HCT116 (cell line): ENCODE data around the gene ADGRD1. TPM values are rescaled to one million over a fixed set of nuclear protein-coding genes. Genes with fewer than 3 reads are reported as not detected.

Source experiments
- ATAC-seq: fragments of 200-7000 bp; cut with Tn5 transposase; 2 replicates; pipeline ENCODE4 v1.9.1; 2020; ENCODE audit warnings: mild to moderate bottlenecking, moderate library complexity
- BruUV-seq: library from RNA; stranded (reverse); fragments of 400-500 nt; replicated peaks from 2 replicates; lab custom pipeline; 2021; lab: Mats Ljungman, UMichigan
- CTCF ChIA-PET: fragments of 300-600 bp; sonication (Branson Sonifier 250); formaldehyde crosslinking; loops from one replicate; lab custom pipeline; 2021; ENCODE audit warnings: antibody characterized with exemption; lab: Charles Lee
- POLR2A ChIA-PET: fragments of 300-600, 350-600 bp; sonication (Branson Sonifier 250); formaldehyde crosslinking; loops from one replicate; lab custom pipeline; 2021; ENCODE audit warnings: antibody characterized with exemption; lab: Charles Lee
- RAD21 ChIA-PET, 2 experiments: fragments of 300-600 bp; sonication (Branson Sonifier 250); formaldehyde crosslinking; loops; one replicate each; lab custom pipeline; 2023; ENCODE audit warnings: low total read pairs in 2 of 2; ENCODE audit not compliant: uncharacterized antibody in 2 of 2, unreplicated experiment in 2 of 2, low non-redundant PET in 1 of 2; lab: Charles Lee
- DNase-seq: peaks from one replicate; pipeline ENCODE4 v3.0.0-alpha.2; 2010; ENCODE audit warnings: low read depth, low spot score
- H2AFZ ChIP-seq: fragments of 200-600 bp; shearing (Covaris generic), sonication (generic); 2 replicates; pipeline ENCODE4 v1.6.1; 2017; ENCODE audit warnings: low read depth, mixed run types, mixed read lengths, antibody characterized with exemption, low read length; ENCODE audit not compliant: poor library complexity, severe bottlenecking
- H3K27ac ChIP-seq: 2 replicates; pipeline ENCODE4 v1.5.1; 2012; ENCODE audit warnings: low read depth, low read length
- H3K27me3 ChIP-seq: fragments of 200-600 bp; sonication (generic); 2 replicates; pipeline ENCODE4 v1.6.1; 2016; ENCODE audit warnings: mixed run types, low read length, mixed read lengths; ENCODE audit not compliant: insufficient read depth
- H3K36me3 ChIP-seq, 2 experiments: fragments of 200-500 bp in 1 of 2; fragments of 200-600 bp in 1 of 2; sonication (Bioruptor generic) in 1 of 2; sonication (generic) in 1 of 2; 2 replicates each; pipeline versions ENCODE4 v1.5.1 to v1.6.1; 2014 to 2016; ENCODE audit warnings: low read length in 2 of 2, inconsistent platforms in 1 of 2, mixed read lengths in 1 of 2, mixed run types in 1 of 2; ENCODE audit not compliant: insufficient read depth in 2 of 2, control insufficient read depth in 1 of 2
- H3K4me1 ChIP-seq, 2 experiments: fragments of 200-600 bp in 1 of 2; sonication (generic) in 1 of 2; 2 replicates each; pipeline versions ENCODE4 v1.5.1 to v1.6.1; 2012 to 2017; ENCODE audit warnings: low read length in 2 of 2, inconsistent platforms in 1 of 2, mild to moderate bottlenecking in 1 of 2, mixed read lengths in 1 of 2, mixed run types in 1 of 2, moderate library complexity in 1 of 2; ENCODE audit not compliant: insufficient read depth in 2 of 2, control insufficient read depth in 1 of 2
- H3K4me2 ChIP-seq: fragments of 200-600 bp; sonication (generic); 2 replicates; pipeline ENCODE4 v1.6.1; 2017; ENCODE audit warnings: mixed run types, low read length, mixed read lengths
- H3K4me3 ChIP-seq, 2 experiments: fragments of 200-600 bp in 1 of 2; sonication (generic) in 1 of 2; replicated peaks in 1 of 2; 2 replicates each; pipeline ENCODE4 v1.5.1; 2011 to 2016; ENCODE audit warnings: low read length in 2 of 2, control low read depth in 1 of 2, low read depth in 1 of 2, mild to moderate bottlenecking in 1 of 2, mixed read lengths in 1 of 2, mixed run types in 1 of 2
- H3K79me2 ChIP-seq: fragments of 200-600 bp; sonication (generic); 2 replicates; pipeline ENCODE4 v1.6.1; 2017; ENCODE audit warnings: mild to moderate bottlenecking, mixed run types, low read length, moderate library complexity, mixed read lengths; ENCODE audit not compliant: insufficient read depth
- H3K9ac ChIP-seq: fragments of 200-600 bp; sonication (generic); 2 replicates; pipeline ENCODE4 v1.6.1; 2016; ENCODE audit warnings: low read length, mixed read lengths
- H3K9me2 ChIP-seq: fragments of 200-600 bp; sonication (generic), shearing (Covaris generic); 2 replicates; pipeline ENCODE4 v1.6.1; 2017; ENCODE audit warnings: mixed run types, mild to moderate bottlenecking, moderate library complexity; ENCODE audit not compliant: insufficient read depth
- H3K9me3 ChIP-seq, 2 experiments: fragments of 200-500 bp in 1 of 2; fragments of 200-600 bp in 1 of 2; sonication (Bioruptor generic) in 1 of 2; sonication (generic) in 1 of 2; 2 replicates each; pipeline ENCODE4 v1.6.1; 2014 to 2017; ENCODE audit warnings: low read length in 2 of 2, mixed read lengths in 2 of 2, inconsistent platforms in 1 of 2, low read depth in 1 of 2, mild to moderate bottlenecking in 1 of 2, mixed run types in 1 of 2, moderate library complexity in 1 of 2; ENCODE audit not compliant: control insufficient read depth in 1 of 2, insufficient read depth in 1 of 2
- H4K20me1 ChIP-seq: fragments of 200-600 bp; sonication (generic), shearing (Covaris generic); 2 replicates; pipeline ENCODE4 v1.6.1; 2017; ENCODE audit warnings: mixed run types, mild to moderate bottlenecking, moderate library complexity; ENCODE audit not compliant: insufficient read depth
- CEBPB ChIP-seq: IDR thresholded peaks from 2 replicates; pipeline ENCODE4 v1.6.1; 2012; ENCODE audit warnings: low read depth
- EZH2 ChIP-seq: fragments of 200-600 bp; sonication (generic); IDR thresholded peaks from 2 replicates; pipeline ENCODE4 v1.6.1; 2017; ENCODE audit warnings: antibody characterized with exemption, mixed run types
- EZH2phosphoT487 ChIP-seq: fragments of 200-600 bp; IDR thresholded peaks from 2 replicates; pipeline ENCODE4 v1.6.1; 2018; ENCODE audit warnings: antibody characterized with exemption, borderline replicate concordance
- POLR2AphosphoS5 ChIP-seq: IDR thresholded peaks from 2 replicates; pipeline ENCODE4 v1.6.1; 2011; ENCODE audit warnings: mild to moderate bottlenecking, low read depth, low read length, moderate library complexity
- SIN3A ChIP-seq: IDR thresholded peaks from 2 replicates; pipeline ENCODE4 v1.6.1; 2012; ENCODE audit warnings: low read depth
- intact Hi-C: fragments of 100-400 bp; cut with micrococcal nuclease; formaldehyde crosslinking; loops from 2 replicates; pipeline ENCODE4 v1.10.0; 2022
- total RNA-seq: library from RNA; stranded (reverse); gene quantifications from one replicate; pipeline ENCODE4 v1.2.1, GENCODE V29; 2021; ENCODE audit not compliant: unreplicated experiment
- TF ChIP-seq, protein P1 (sequence below): IDR thresholded peaks from 2 replicates; pipeline ENCODE4 v1.6.1; 2011; ENCODE audit warnings: mild to moderate bottlenecking, low read length, moderate library complexity; ENCODE audit not compliant: insufficient replicate concordance; ENCODE audit errors: extremely low read depth
- TF ChIP-seq, protein P2 (sequence below): IDR thresholded peaks from 2 replicates; pipeline ENCODE4 v1.6.1; 2012; ENCODE audit warnings: low read depth
- TF ChIP-seq, protein P3 (sequence below): IDR thresholded peaks from 2 replicates; pipeline ENCODE4 v1.6.1; 2012

The ADGRD1 gene
- total RNA-seq, 1 experiment from 2014 or later: 0.44 TPM

DNA sequence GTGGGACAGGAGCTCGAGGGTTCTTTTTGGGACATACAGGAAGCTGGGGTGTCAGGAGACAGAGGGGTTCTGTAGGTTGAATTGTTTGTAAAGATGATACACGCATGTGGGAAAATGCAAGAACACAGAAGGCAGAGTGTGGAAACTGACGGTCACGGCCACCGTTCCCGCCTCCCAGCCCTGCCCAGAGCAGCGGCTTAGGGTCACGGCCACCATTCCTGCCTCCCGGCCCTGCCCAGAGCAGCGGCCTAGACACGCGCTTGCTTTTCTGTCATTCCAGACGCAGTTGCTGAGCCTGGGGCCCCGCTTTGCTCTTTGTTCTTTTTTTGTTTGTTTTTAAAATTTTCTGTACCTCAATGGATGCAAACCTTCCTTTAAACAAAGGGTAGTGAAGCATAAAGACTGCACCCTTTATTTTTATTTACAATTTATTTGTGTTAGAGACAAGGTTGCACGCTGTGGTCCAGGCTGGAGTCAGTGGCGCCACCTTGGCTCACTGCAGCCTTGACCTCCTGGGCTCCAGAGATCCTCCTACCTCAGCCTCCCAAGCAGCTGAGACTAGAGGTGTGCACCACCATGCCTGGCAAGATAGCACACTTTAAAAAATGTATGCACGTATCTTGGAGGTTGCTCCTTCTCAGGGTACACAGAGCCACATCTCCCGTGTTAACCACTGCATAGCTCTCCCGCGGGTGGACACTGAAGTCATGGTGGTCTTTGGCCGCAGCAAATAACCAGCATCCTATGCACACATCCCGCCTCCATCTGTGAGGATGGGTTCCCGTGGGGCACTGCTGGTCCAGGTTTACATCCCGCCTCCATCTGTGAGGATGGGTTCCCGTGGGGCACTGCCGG lies 142.3 kb downstream of the ADGRD1 start (continued):
- TF ChIP-seq, protein P1, sequence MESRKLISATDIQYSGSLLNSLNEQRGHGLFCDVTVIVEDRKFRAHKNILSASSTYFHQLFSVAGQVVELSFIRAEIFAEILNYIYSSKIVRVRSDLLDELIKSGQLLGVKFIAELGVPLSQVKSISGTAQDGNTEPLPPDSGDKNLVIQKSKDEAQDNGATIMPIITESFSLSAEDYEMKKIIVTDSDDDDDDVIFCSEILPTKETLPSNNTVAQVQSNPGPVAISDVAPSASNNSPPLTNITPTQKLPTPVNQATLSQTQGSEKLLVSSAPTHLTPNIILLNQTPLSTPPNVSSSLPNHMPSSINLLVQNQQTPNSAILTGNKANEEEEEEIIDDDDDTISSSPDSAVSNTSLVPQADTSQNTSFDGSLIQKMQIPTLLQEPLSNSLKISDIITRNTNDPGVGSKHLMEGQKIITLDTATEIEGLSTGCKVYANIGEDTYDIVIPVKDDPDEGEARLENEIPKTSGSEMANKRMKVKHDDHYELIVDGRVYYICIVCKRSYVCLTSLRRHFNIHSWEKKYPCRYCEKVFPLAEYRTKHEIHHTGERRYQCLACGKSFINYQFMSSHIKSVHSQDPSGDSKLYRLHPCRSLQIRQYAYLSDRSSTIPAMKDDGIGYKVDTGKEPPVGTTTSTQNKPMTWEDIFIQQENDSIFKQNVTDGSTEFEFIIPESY: no peak
- TF ChIP-seq, protein P2, sequence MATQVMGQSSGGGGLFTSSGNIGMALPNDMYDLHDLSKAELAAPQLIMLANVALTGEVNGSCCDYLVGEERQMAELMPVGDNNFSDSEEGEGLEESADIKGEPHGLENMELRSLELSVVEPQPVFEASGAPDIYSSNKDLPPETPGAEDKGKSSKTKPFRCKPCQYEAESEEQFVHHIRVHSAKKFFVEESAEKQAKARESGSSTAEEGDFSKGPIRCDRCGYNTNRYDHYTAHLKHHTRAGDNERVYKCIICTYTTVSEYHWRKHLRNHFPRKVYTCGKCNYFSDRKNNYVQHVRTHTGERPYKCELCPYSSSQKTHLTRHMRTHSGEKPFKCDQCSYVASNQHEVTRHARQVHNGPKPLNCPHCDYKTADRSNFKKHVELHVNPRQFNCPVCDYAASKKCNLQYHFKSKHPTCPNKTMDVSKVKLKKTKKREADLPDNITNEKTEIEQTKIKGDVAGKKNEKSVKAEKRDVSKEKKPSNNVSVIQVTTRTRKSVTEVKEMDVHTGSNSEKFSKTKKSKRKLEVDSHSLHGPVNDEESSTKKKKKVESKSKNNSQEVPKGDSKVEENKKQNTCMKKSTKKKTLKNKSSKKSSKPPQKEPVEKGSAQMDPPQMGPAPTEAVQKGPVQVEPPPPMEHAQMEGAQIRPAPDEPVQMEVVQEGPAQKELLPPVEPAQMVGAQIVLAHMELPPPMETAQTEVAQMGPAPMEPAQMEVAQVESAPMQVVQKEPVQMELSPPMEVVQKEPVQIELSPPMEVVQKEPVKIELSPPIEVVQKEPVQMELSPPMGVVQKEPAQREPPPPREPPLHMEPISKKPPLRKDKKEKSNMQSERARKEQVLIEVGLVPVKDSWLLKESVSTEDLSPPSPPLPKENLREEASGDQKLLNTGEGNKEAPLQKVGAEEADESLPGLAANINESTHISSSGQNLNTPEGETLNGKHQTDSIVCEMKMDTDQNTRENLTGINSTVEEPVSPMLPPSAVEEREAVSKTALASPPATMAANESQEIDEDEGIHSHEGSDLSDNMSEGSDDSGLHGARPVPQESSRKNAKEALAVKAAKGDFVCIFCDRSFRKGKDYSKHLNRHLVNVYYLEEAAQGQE: no peak
- TF ChIP-seq, protein P3, sequence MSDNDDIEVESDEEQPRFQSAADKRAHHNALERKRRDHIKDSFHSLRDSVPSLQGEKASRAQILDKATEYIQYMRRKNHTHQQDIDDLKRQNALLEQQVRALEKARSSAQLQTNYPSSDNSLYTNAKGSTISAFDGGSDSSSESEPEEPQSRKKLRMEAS: no peak

DNA sequence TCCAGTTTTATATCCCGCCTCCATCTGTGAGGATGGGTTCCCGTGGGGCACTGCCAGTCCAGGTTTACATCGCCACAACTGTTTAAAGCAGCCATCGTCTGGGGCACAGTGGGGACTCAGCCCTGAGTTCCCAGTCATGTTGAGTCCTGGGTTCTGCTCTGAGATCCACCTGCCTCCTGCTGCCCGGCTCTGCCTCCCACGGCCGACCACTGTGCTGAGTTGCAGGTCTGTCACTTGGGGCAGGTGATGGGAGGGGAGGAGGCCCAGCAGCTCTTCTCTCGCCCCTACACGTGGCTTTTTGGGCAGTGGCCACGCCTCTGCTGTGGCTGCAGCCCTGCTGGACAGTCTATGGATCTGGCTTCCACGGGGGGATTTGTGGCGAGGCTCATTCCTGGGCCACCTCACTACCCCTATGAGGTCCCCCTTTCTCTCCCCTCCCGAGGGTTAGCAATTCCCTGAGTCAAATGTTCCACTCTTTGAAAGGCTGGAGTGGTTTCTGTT lies 143.0 kb downstream of the ADGRD1 start:
- Histone ChIP-seq H2AFZ (no peak overlapping the region), H3K9ac (no peak overlapping the region), H3K9me3 (no peaks in the 10 kb centered on the region), H3K27ac (no peak overlapping the region), H3K9me2 (no peaks in the 10 kb centered on the region), H3K36me3 (no peaks in the 10 kb centered on the region), H3K79me2 (no peaks in the 10 kb centered on the region), H4K20me1 (no peaks in the 10 kb centered on the region), H3K4me1 (no peaks in the 10 kb centered on the region), H3K4me3 (no peak overlapping the region), H3K27me3 (peaks cover 3% of the 10 kb centered on the region; the same call in 1 of the 2 replicates), H3K4me2 (no peak overlapping the region)
- POLR2A ChIA-PET: no interaction called here
- no peak for DNase-seq
- no TSS peak for BruUV-seq
- CTCF ChIA-PET: no interaction called here
- RAD21 ChIA-PET: no interaction called here
- intact Hi-C loops: no loop called here
- peak; percentile 19; the same call in 1 of the 2 replicates for ATAC-seq
- TF ChIP-seq EZH2phosphoT487 (no peak), SIN3A (no peak), POLR2AphosphoS5 (no peak), CEBPB (no peak), EZH2 (no peak)
- TF ChIP-seq, protein P1: no peak
- TF ChIP-seq, protein P3: no peak
- TF ChIP-seq, protein P2: no peak
